ENCODE data around the gene RHBDL3. TPM values are rescaled to one million over a fixed set of nuclear protein-coding genes. Genes with fewer than 3 reads are reported as not detected.
A peak's percentile ranks its signal among the peaks of the same experiment; 100 is the strongest.

Gene RHBDL3
- total RNA-seq, 4 donors from 2014 or later = 0.31 to 1.1 (median 0.37) TPM; not detected in 1

- ATAC-seq (ENCODE audit: low FRiP score) (no peak), DNase-seq (ENCODE audit: low spot score) (no peak)
- no peak for TF ChIP-seq CTCF (IDR thresholded peaks at IDR 0.05)
Observed at GRCh38 chr17:32279891-32280716, 14.5 kb downstream of the RHBDL3 start.

GRCh38 chr17:32281011-32281451 is 15.4 kb downstream of the RHBDL3 start:
- TF ChIP-seq CTCF (IDR thresholded peaks at IDR 0.05) = no peak
- DNase-seq (ENCODE audit: low spot score) (no peak), ATAC-seq (ENCODE audit: low FRiP score) (peak; percentile 19)

GRCh38 chr17:32283745-32284201 is 18.1 kb downstream of the RHBDL3 start:
- TF ChIP-seq CTCF (IDR thresholded peaks at IDR 0.05) = no peak
- DNase-seq (ENCODE audit: low spot score) (no peak), ATAC-seq (ENCODE audit: low FRiP score) (no peak)

GRCh38 chr17:32285306-32285705 is 19.7 kb downstream of the RHBDL3 start:
- no peak for ATAC-seq (ENCODE audit: low FRiP score)
- TF ChIP-seq CTCF (IDR thresholded peaks at IDR 0.05) = no peak
- no peak for DNase-seq (ENCODE audit: low spot score)

- no peak for TF ChIP-seq CTCF (IDR thresholded peaks at IDR 0.05)
- DNase-seq (ENCODE audit: low spot score) (no peak), ATAC-seq (ENCODE audit: low FRiP score) (no peak)
Observed at GRCh38 chr17:32285746-32286517, 20.3 kb downstream of the RHBDL3 start.

- no peak for TF ChIP-seq CTCF (IDR thresholded peaks at IDR 0.05)
- DNase-seq (ENCODE audit: low spot score) (no peak), ATAC-seq (ENCODE audit: low FRiP score) (no peak)
Observed at GRCh38 chr17:32286518-32286900, 20.9 kb downstream of the RHBDL3 start.
